ENCODE results near the gene AMHR2. TPM values are rescaled to one million over a fixed set of nuclear protein-coding genes. Genes with fewer than 3 reads are reported as not detected.

The AMHR2 gene
- 0.44 TPM in 1 of 2 replicates, not detected in the other for total RNA-seq

GRCh38 chr12:53423597-53423996, at the start of gene AMHR2:
Gene AMHR2, plus strand, starts transcription at chr12:53423855. Its CDS starts 80 bp downstream, at chr12:53423935.

GRCh38 chr12:53380104-53380793, 43.4 kb upstream of the AMHR2 start, which contains the start of gene SP1:
Gene SP1, plus strand, starts transcription at chr12:53380176. Its CDS starts 116 bp downstream, at chr12:53380292.

GRCh38 chr12:53441040-53441833, 17.6 kb downstream of the AMHR2 start, which contains the start of gene PRR13:
Gene PRR13, plus strand, starts transcription at chr12:53441734. Its CDS starts 981 bp downstream, at chr12:53442715.

GRCh38 chr12:53451661-53452158, 28.1 kb downstream of the AMHR2 start, which contains the start of gene PCBP2:
Gene PCBP2, plus strand, starts transcription at chr12:53452102. Its CDS starts 2,699 bp downstream, at chr12:53454801.

Other genes with a start within 250 kb of the AMHR2 start
- 8.6 and 15.5 TPM in 2 replicates for gene ZNF740, start 243.1 kb upstream of the AMHR2 start, total RNA-seq
- 3.5 and 5.9 TPM in 2 replicates for gene CSAD, start 242.9 kb upstream of the AMHR2 start, total RNA-seq
- under 0.01 and 0.29 TPM in 2 replicates for gene ITGB7, start 216.6 kb upstream of the AMHR2 start, total RNA-seq
- gene RARG, start 191.6 kb upstream of the AMHR2 start, total RNA-seq: 18.2 and 23.9 TPM in 2 replicates
- 0.66 and 19.0 TPM in 2 replicates for gene ESPL1, start 155.6 kb upstream of the AMHR2 start, total RNA-seq
- 180 and 363 TPM in 2 replicates for gene PFDN5, start 128.3 kb upstream of the AMHR2 start, total RNA-seq
- 53.1 and 74.2 TPM in 2 replicates for gene MYG1, start 124.2 kb upstream of the AMHR2 start, total RNA-seq
- gene AAAS, start 102.2 kb upstream of the AMHR2 start, total RNA-seq: 39.4 and 64.6 TPM in 2 replicates
- gene SP7, start 87.5 kb upstream of the AMHR2 start, total RNA-seq: not detected in 2 replicates
- 40.3 and 62.7 TPM in 2 replicates for gene SP1, start 43.7 kb upstream of the AMHR2 start, total RNA-seq
- gene PRR13, start 17.9 kb downstream of the AMHR2 start, total RNA-seq: 58.6 and 60.4 TPM in 2 replicates
- gene PCBP2, start 28.2 kb downstream of the AMHR2 start, total RNA-seq: 257 and 391 TPM in 2 replicates
- gene MAP3K12, start 75.6 kb downstream of the AMHR2 start, total RNA-seq: 38.5 and 50.6 TPM in 2 replicates
- 53.4 and 65.9 TPM in 2 replicates for gene TARBP2, start 77.4 kb downstream of the AMHR2 start, total RNA-seq
- not detected in 2 replicates for gene NPFF, start 83.6 kb downstream of the AMHR2 start, total RNA-seq
- gene ATF7, start 202.5 kb downstream of the AMHR2 start, total RNA-seq: 10.3 and 11.9 TPM in 2 replicates

Measured in placental pericyte (primary cell).